HEK293 (cell line): Measurements from ENCODE around the gene GCNT4.

Source experiments
- CTCF ChIA-PET: fragments of 350-600 bp; formaldehyde crosslinking; extraction: SDS; loops from one replicate; lab custom pipeline; 2021; ENCODE audit warnings: antibody characterized with exemption; lab: Yijun Ruan, JAX
- POLR2A ChIA-PET: fragments of 300-600 bp; formaldehyde crosslinking; extraction: SDS; loops from one replicate; lab custom pipeline; 2020; ENCODE audit warnings: antibody characterized with exemption, inconsistent platforms; lab: Yijun Ruan, JAX
- H3K27ac ChIP-seq: fragments of 200-500 bp; sonication (Bioruptor generic); 2 replicates; pipeline ENCODE4 v1.5.1; 2014; ENCODE audit warnings: low read depth, low read length, control low read depth, inconsistent platforms; ENCODE audit errors: extremely low read depth
- H3K36me3 ChIP-seq, 2 experiments: fragments of 200-500 bp in 1 of 2; sonication (Bioruptor generic) in 1 of 2; 1 replicate in 1 of 2; 2 replicates in 1 of 2; pipeline ENCODE4 v1.5.1; 2014 to 2017; ENCODE audit warnings: inconsistent platforms in 2 of 2, low read length in 2 of 2; ENCODE audit not compliant: control insufficient read depth in 2 of 2, insufficient read depth in 1 of 2
- H3K4me1 ChIP-seq: fragments of 200-500 bp; sonication (Bioruptor generic); 2 replicates; pipeline ENCODE4 v1.5.1; 2014; ENCODE audit warnings: mild to moderate bottlenecking, low read length, inconsistent platforms; ENCODE audit not compliant: control insufficient read depth, insufficient read depth
- H3K4me3 ChIP-seq: 2 replicates; pipeline ENCODE4 v1.5.1; 2011; ENCODE audit warnings: low read depth, mild to moderate bottlenecking, control low read depth, low read length, moderate library complexity
- H3K9me3 ChIP-seq: fragments of 200-500 bp; sonication (Bioruptor generic); 2 replicates; pipeline ENCODE4 v1.5.1; 2014; ENCODE audit warnings: low read depth, low read length, inconsistent platforms; ENCODE audit not compliant: control insufficient read depth, insufficient read depth
- AEBP2 ChIP-seq: fragments of 450-650 bp; formaldehyde crosslinking; IDR thresholded peaks from 2 replicates; pipeline ENCODE4 v1.5.1; 2016; ENCODE audit warnings: missing biosample characterization, missing genetic modification characterization, borderline replicate concordance
- ATF2 ChIP-seq: fragments of 450-650 bp; formaldehyde crosslinking; IDR thresholded peaks from 2 replicates; pipeline ENCODE4 v1.5.1; 2016; ENCODE audit warnings: missing biosample characterization, missing genetic modification characterization, low read depth
- MZF1 ChIP-seq: fragments of 450-650 bp; formaldehyde crosslinking; IDR thresholded peaks from 2 replicates; pipeline ENCODE4 v1.5.1; 2017; ENCODE audit warnings: missing biosample characterization, missing genetic modification characterization, borderline replicate concordance
- PBX3 ChIP-seq: sonication (generic); formaldehyde crosslinking; IDR thresholded peaks from 2 replicates; pipeline ENCODE4 v1.8.1; 2022; ENCODE audit warnings: mild to moderate bottlenecking, moderate library complexity, missing genetic modification reagents
- PRDM2 ChIP-seq: fragments of 450-650 bp; formaldehyde crosslinking; IDR thresholded peaks from 2 replicates; pipeline ENCODE4 v1.5.1; 2016; ENCODE audit warnings: missing biosample characterization, missing genetic modification characterization, borderline replicate concordance
- ZBTB10 ChIP-seq: fragments of 450-650 bp; formaldehyde crosslinking; IDR thresholded peaks from 2 replicates; pipeline ENCODE4 v1.5.1; 2016; ENCODE audit warnings: missing biosample characterization, missing genetic modification characterization
- ZBTB20 ChIP-seq: fragments of 450-650 bp; formaldehyde crosslinking; IDR thresholded peaks from 2 replicates; pipeline ENCODE4 v1.5.1; 2016; ENCODE audit warnings: missing biosample characterization, missing genetic modification characterization
- ZBTB21 ChIP-seq: fragments of 450-650 bp; formaldehyde crosslinking; IDR thresholded peaks from 2 replicates; pipeline ENCODE4 v1.5.1; 2017; ENCODE audit warnings: missing biosample characterization, missing genetic modification characterization
- ZBTB26 ChIP-seq: fragments of 450-650 bp; formaldehyde crosslinking; optimal IDR thresholded peaks from 2 replicates; pipeline ENCODE3; 2016; ENCODE audit warnings: missing biosample characterization, mild to moderate bottlenecking, missing genetic modification characterization
- ZFP69B ChIP-seq: fragments of 450-650 bp; formaldehyde crosslinking; IDR thresholded peaks from 2 replicates; pipeline ENCODE4 v1.5.1; 2016; ENCODE audit warnings: missing biosample characterization, missing genetic modification characterization
- ZNF175 ChIP-seq: fragments of 450-650 bp; formaldehyde crosslinking; IDR thresholded peaks from 2 replicates; pipeline ENCODE4 v1.5.1; 2016; ENCODE audit warnings: missing biosample characterization, missing genetic modification characterization
- ZNF266 ChIP-seq: fragments of 450-650 bp; formaldehyde crosslinking; IDR thresholded peaks from 2 replicates; pipeline ENCODE4 v1.5.1; 2016; ENCODE audit warnings: missing biosample characterization, missing genetic modification characterization, low read depth
- ZNF37A ChIP-seq: fragments of 450-650 bp; IDR thresholded peaks from 2 replicates; pipeline ENCODE4 v1.5.1; 2018; ENCODE audit warnings: missing biosample characterization, missing genetic modification characterization
- ZNF513 ChIP-seq: fragments of 450-650 bp; IDR thresholded peaks from 2 replicates; pipeline ENCODE4 v1.5.1; 2018; ENCODE audit warnings: missing biosample characterization, missing genetic modification characterization
- ZNF624 ChIP-seq: fragments of 450-650 bp; formaldehyde crosslinking; IDR thresholded peaks from 2 replicates; pipeline ENCODE4 v1.5.1; 2017; ENCODE audit warnings: missing biosample characterization, missing genetic modification characterization
- ZNF792 ChIP-seq: fragments of 450-650 bp; formaldehyde crosslinking; IDR thresholded peaks from 2 replicates; pipeline ENCODE4 v1.5.1; 2016; ENCODE audit warnings: missing biosample characterization, missing genetic modification characterization
- ZSCAN16 ChIP-seq: fragments of 450-650 bp; formaldehyde crosslinking; IDR thresholded peaks from 2 replicates; pipeline ENCODE4 v1.5.1; 2016; ENCODE audit warnings: missing biosample characterization, missing genetic modification characterization
- ZSCAN18 ChIP-seq: fragments of 450-650 bp; formaldehyde crosslinking; IDR thresholded peaks from 2 replicates; pipeline ENCODE4 v1.5.1; 2016; ENCODE audit warnings: missing biosample characterization, missing genetic modification characterization

Gene GCNT4

GRCh38 chr5:75044406-75044805 lies 8.0 kb downstream of the GCNT4 start (continued):
- TF ChIP-seq PRDM2 (tag by site-specific recombination) = no peak
- no peak for TF ChIP-seq ZBTB26 (tag by site-specific recombination)
- no peak for TF ChIP-seq PBX3 (CRISPR knock-in tag)
- TF ChIP-seq ZNF792 (tag by site-specific recombination) = no peak

- Histone ChIP-seq H3K27ac (no peak overlapping the region), H3K36me3 (peaks cover 0 to 4% of the 10 kb centered on the region in 2 experiments; a peak in 1 of 3 replicates), H3K9me3 (no peaks in the 10 kb centered on the region), H3K4me1 (no peaks in the 10 kb centered on the region), H3K4me3 (no peak overlapping the region)
- ChIA-PET POLR2A (no interaction called here), CTCF (no interaction called here)
- TF ChIP-seq ZNF624 (tag by site-specific recombination) (no peak), AEBP2 (tag by site-specific recombination) (no peak), ZSCAN18 (tag by site-specific recombination) (no peak), ZNF266 (tag by site-specific recombination) (no peak), ZBTB20 (tag by site-specific recombination) (no peak), ZBTB10 (tag by site-specific recombination) (no peak), ZFP69B (tag by site-specific recombination) (no peak), ZBTB21 (tag by site-specific recombination) (no peak), ZNF513 (tag by site-specific recombination) (no peak), ATF2 (tag by site-specific recombination) (no peak), ZNF37A (tag by site-specific recombination) (no peak), ZNF175 (tag by site-specific recombination) (no peak), MZF1 (tag by site-specific recombination) (no peak), ZSCAN16 (tag by site-specific recombination) (no peak)
Observed at GRCh38 chr5:75043633-75044264, 8.6 kb downstream of the GCNT4 start.
